Measurements from ENCODE around the gene CPXM2. TPM values are rescaled to one million over a fixed set of nuclear protein-coding genes. Genes with fewer than 3 reads are reported as not detected.

CPXM2 gene
- polyA plus RNA-seq, 4 donors = 4.6 to 6.7 (median 5.9) TPM

DNA sequence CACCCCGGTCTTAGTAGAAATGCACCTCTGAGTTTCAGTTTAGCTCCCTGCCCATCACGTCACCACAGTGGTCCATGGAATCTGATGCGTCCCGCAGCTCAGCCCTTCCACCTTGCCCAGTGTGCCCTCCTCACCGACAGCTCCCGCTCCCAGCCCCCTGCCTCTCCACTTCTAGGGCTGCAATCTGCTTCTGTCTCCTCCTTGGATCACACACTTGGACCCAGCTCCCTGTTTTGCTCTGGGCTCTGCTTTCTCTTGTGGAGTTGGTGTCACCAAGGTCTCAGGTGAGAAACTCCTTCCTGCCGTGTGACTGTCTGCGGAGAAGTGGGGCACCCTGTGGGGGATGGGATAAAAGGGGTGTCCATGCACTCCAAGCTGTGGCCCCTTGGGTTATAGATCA lies 187.5 kb downstream of the CPXM2 start:
- DNase-seq (ENCODE audit: low read depth in 4 of 4, low spot score in 3 of 4) = no peak

DNA sequence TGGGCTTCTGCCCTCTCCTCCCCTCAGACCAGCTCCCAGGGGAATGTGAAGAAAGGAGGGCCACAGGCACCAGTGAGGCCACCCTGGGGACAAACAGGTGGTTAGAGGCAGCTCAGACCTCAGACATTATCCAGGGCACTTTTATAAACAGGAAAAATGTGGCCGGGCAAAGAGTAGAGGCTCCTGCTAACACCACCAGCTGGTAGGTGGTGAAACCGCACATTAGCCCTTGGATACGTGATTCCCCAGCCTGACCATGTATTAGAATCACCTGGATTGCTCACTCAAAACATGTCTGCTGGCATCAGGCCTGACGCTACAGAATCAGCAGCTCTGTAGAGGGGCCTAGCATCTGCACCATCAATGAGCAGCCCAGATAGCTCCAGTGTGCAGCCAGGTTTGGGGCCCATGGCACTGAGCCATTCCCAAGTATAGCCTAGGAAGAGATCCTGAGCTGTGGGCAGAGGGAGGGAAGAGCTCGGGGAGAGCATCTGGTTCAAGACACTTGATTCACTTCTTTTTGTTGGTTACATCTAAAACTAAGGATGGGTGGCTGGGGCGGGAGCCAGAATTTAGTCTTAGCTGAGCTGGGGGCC lies 188.3 kb downstream of the CPXM2 start:
- DNase-seq (ENCODE audit: low read depth in 4 of 4, low spot score in 3 of 4) = no peak

Other genes with a start within 250 kb of the CPXM2 start
- under 1 TPM in 1 of 4 donors, not detected in 3; 0.01 TPM for gene GPR26, start 225.5 kb downstream of the CPXM2 start, polyA plus RNA-seq (ENCODE audit: insufficient read length in 4 of 4)
- gene CHST15, start 201.8 kb upstream of the CPXM2 start, polyA plus RNA-seq (ENCODE audit: insufficient read length in 4 of 4) = 10 to 100 TPM; 17.1 to 23.5 (median 20.9) TPM

Data from right renal pelvis (tissue), 4 donors.